Activated naive CD4-positive, alpha-beta T cell treated with anti-CD3 and anti-CD28 coated beads, Interleukin-2, amount 10 ng/mL, durations not matched to agents 5 hours and 36 hours (primary cell): ENCODE results near the gene SMARCB1. TPM values are rescaled to one million over a fixed set of nuclear protein-coding genes. Genes with fewer than 3 reads are reported as not detected.

Experiments
- total RNA-seq, 2 experiments: library from RNA; stranded (reverse); gene quantifications; one replicate each; pipeline ENCODE4 v1.2.3, GENCODE V29; 2021

The SMARCB1 gene
- 10 to 100 TPM; 71.0 to 78.1 TPM for total RNA-seq

DNA sequence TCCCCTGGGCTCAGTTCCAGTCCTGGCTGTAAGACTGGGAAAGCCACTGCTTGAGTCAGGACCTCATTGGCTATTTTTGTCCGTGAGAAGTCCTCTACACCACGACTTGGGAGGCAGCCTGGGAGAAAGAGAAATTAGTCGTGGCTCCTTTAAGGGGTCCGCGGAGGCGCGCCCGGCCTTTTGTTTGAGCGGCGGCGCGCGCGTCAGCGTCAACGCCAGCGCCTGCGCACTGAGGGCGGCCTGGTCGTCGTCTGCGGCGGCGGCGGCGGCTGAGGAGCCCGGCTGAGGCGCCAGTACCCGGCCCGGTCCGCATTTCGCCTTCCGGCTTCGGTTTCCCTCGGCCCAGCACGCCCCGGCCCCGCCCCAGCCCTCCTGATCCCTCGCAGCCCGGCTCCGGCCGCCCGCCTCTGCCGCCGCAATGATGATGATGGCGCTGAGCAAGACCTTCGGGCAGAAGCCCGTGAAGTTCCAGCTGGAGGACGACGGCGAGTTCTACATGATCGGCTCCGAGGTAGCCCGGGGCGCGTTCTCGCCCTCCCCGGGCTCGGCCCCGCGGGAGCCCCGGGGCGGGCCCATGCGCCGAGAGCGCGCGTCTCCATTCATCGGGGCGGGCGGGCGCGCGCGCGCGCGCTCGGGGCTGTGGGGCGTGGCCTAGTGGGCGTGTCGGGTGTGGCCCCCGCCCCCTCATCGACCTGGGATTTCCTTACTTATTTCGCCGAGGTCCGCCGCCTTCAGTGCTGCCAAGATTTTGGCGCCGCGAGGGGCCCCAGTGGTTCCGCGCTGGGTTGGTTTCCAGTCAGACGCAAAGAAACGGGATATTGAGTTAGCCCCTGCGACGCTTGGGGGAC is at the start of gene SMARCB1:
Gene SMARCB1 (plus strand): TSS at position 215 of the 848 bp plus-strand sequence. CDS start 204 bp downstream, at position 419.

GRCh38 chr22:23750714-23751440 is 35.9 kb upstream of the SMARCB1 start, which contains the start of gene ZNF70:
TSS of gene ZNF70 (minus strand) at chr22:23751112. CDS start at chr22:23745140, 5,972 bp downstream.

GRCh38 chr22:23754220-23754919 is 32.4 kb upstream of the SMARCB1 start, which contains the start of gene VPREB3:
TSS of gene VPREB3 (minus strand) at chr22:23754425. CDS start at chr22:23754363, 62 bp downstream.

GRCh38 chr22:23762842-23763578 is 23.8 kb upstream of the SMARCB1 start, which contains the start of gene C22orf15:
TSS of gene C22orf15 (plus strand) at chr22:23762990. CDS start at chr22:23763307, 317 bp downstream.

GRCh38 chr22:23767673-23768548 is 18.9 kb upstream of the SMARCB1 start, which contains the start of gene CHCHD10:
TSS of gene CHCHD10 (minus strand) at chr22:23767972. CDS start at chr22:23767874, 98 bp downstream.

GRCh38 chr22:23772649-23773473 is 13.9 kb upstream of the SMARCB1 start, which contains the start of gene MMP11:
TSS of gene MMP11 (plus strand) at chr22:23772849. CDS start at chr22:23772871, 22 bp downstream.

GRCh38 chr22:23838681-23839468 is 52.1 kb downstream of the SMARCB1 start, which contains the start of gene DERL3:
TSS of gene DERL3 (minus strand) at chr22:23839006. CDS start at chr22:23838987, 19 bp downstream.

GRCh38 chr22:23857606-23858483 is 71.1 kb downstream of the SMARCB1 start, which contains the start of gene SLC2A11:
TSS of gene SLC2A11 (plus strand) at chr22:23857875. CDS start at chr22:23858000, 125 bp downstream.

Other genes starting within 250 kb of the SMARCB1 start
- gene IGLL1, start 206.7 kb upstream of the SMARCB1 start, total RNA-seq, result not detected
- 1 to 10 TPM in 1 of 2 experiments, under 1 TPM in 1; 0.88 to 1.0 TPM for gene DRICH1, start 154.6 kb upstream of the SMARCB1 start, total RNA-seq
- 10 to 100 TPM; 23.7 to 25.7 TPM for gene RGL4, start 96.0 kb upstream of the SMARCB1 start, total RNA-seq
- gene ZNF70, start 35.9 kb upstream of the SMARCB1 start, total RNA-seq, result 1 to 10 TPM; 2.0 to 2.2 TPM
- not detected for gene VPREB3, start 32.5 kb upstream of the SMARCB1 start, total RNA-seq
- gene C22orf15, start 24.0 kb upstream of the SMARCB1 start, total RNA-seq, result 1 to 10 TPM; 2.2 to 3.6 TPM
- 10 to 100 TPM; 64.1 to 70.9 TPM for gene CHCHD10, start 19.0 kb upstream of the SMARCB1 start, total RNA-seq
- gene MMP11, start 14.1 kb upstream of the SMARCB1 start, total RNA-seq, result 1 to 10 TPM; 1.0 to 1.2 TPM
- 10 to 100 TPM; 10.2 to 12.0 TPM for gene DERL3, start 52.0 kb downstream of the SMARCB1 start, total RNA-seq
- 10 to 100 TPM; 10.0 to 13.7 TPM for gene SLC2A11, start 70.9 kb downstream of the SMARCB1 start, total RNA-seq
- gene MIF, start 107.4 kb downstream of the SMARCB1 start, total RNA-seq, result 100 to 1,000 TPM; 974 to 985 TPM
- gene GSTT2B, start 174.2 kb downstream of the SMARCB1 start, total RNA-seq, result not detected
- gene DDTL, start 179.9 kb downstream of the SMARCB1 start, total RNA-seq, result 1 to 10 TPM; 2.9 to 3.0 TPM
- gene DDT, start 187.5 kb downstream of the SMARCB1 start, total RNA-seq, result 100 to 1,000 TPM; 136 to 143 TPM
- not detected for gene GSTT2, start 193.2 kb downstream of the SMARCB1 start, total RNA-seq
- not detected for gene GSTT4, start 218.5 kb downstream of the SMARCB1 start, total RNA-seq
- 100 to 1,000 TPM; 117 to 128 TPM for gene CABIN1, start 224.3 kb downstream of the SMARCB1 start, total RNA-seq